HG02759 (cell line): ENCODE measurements around the gene CTDSPL.
"Not testable (repeated sequence)": the region's sequence is repeated elsewhere in the genome, so short reads cannot be mapped to it uniquely, and the experiment has no call there.

Experiments used
- ATAC-seq: cut with Tn5 transposase; IDR thresholded peaks from one replicate; pipeline ENCODE4 v1.9.1; 2021; ENCODE audit warnings: mild to moderate bottlenecking, moderate library complexity; ENCODE audit not compliant: unreplicated experiment

Gene CTDSPL

GRCh38 chr3:37984051-37984450 lies 122.4 kb downstream of the CTDSPL start:
- no peak for ATAC-seq

- no peak for ATAC-seq
Observed at GRCh38 chr3:37984596-37984995, 122.9 kb downstream of the CTDSPL start.

DNA sequence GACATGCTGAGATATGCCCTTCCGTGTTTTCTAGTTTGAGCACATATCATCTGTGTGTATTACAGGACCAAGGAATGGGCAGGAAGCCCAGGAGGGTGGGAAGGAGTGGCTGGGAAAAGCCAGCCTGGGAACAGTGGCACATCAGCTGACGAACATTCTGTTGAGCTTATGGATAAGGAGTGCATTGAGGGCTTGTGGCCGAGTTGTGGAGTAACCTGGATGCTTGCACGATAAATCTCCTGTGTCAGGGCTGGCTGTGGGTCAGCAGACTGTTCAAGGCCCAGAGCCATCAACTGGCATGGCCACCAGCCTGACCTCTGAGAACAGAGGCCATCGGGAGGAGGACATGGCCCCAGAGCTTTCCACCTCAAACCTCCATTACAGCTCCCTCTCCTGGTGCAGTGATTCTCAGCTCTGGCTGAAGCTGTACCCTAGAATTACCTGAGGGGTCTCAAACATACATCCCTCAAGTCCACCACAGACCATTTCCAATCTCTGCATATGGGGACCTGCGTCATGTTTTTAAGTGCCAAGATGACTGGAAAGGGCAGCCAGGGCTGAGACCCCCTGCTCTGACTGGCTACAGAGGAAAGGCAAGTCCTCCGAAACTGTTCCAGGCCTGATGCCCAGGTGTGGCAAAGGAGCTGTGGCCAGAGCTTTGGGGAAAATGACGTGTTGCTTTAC lies 124.1 kb downstream of the CTDSPL start:
- ATAC-seq, result no peak

DNA sequence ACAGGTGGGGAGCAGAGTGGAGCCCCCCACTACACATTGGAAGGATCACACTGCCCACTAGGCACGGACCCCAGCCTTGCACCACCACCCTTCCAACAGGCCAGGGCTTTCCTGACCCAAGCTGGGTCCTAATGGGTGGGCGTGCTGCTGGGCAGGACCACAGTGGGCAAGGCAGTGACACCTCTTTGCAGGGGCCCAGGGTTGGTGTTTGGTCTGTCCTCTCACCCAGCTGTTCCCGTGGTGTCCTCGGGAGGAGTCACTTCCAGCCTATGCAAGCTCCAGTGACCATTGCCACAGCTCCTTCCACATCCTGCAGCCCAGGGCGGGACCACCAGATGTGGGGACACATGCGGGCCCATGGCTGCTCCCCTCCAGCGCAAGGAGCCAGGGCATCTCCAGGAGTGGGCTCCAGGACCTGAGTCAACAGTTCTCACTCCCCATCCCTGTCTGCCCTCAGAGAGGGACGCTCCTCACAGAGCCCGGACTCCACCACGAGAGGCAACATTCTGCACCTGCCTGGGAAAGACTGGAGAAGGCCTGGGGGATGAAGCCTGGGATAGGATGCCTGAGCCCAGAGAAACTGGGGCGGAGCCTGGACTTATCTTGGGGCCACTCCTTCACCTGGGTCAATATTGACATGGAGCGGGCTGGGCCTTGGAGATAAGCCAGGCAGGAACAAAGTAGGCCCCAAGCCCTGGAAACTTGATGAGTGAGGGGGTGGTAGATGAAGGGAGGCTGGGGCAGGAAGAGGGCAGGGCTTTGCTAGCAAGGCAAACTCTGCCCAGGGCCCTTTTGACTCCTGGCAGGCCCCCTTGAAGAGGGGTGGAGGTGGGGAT lies 125.0 kb downstream of the CTDSPL start:
- no peak for ATAC-seq

DNA sequence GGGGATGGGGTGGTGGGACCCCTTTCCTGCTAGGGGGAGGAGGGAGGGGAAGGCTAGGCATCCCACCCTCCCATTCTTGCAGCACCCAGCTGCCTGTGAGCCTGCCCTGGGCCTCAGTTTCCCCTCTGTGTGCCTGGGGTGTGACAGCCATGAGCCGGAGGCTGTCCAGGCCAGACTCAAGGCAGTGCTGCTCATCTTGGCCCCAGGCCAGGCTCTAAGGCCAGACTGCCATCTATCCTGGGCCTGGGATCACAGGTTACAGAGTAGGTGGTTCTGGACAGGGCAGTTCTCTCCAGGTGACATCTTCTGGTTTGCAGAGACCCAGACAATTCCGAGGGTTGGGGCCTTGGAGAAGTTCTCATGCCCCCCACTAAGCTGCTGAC lies 125.6 kb downstream of the CTDSPL start:
- no peak for ATAC-seq

- ATAC-seq, result no peak
Observed at GRCh38 chr3:37987751-37988179, 126.1 kb downstream of the CTDSPL start.

DNA sequence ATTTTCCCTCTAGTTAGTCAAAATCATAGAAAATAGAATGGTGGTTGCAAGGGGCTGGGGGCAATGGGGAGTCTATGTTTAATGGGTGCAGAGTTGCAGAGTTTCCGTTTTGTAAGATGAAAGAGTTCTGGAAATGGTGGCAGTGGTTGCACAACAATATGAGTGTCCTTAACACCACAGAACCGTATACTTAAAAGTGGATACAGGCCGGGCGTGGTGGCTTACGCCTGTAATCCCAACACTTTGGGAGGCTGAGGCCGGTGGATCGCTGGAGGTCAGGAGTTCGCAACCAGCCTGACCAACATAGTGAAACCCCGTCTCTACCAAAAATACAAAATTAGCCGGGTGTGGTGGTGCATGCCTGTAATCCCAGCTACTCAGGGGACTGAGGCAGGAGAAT lies 126.7 kb downstream of the CTDSPL start:
- not testable (repeated sequence) for ATAC-seq

DNA sequence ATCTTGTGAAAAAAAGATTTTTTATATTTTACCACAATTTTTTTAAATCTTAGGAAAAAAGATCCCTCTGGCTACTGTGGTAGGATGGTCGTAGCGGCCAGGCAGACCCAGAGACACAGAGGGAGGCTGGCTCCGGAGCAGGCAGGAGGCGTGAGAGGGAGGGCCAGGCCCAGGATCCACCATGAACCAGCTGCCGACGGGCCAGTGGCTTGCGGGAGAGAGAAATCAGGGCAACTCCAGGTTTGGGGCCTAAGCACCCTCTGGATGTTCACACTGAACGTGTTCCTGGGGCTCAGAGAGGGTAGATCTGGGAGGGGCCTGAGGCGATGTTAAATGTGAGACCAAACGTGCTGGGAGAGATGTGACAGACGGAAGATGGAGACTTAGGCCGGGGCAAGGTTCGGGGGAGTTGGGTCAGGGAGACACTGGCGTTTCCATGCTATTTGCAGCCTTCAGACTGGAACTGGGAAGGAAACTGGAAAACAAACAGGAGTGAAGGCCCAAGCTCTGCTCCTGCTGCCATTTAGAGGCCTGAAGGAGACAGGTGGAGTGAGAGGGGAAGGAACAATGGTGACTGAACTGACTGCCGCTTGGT lies 127.3 kb downstream of the CTDSPL start:
- no peak for ATAC-seq

DNA sequence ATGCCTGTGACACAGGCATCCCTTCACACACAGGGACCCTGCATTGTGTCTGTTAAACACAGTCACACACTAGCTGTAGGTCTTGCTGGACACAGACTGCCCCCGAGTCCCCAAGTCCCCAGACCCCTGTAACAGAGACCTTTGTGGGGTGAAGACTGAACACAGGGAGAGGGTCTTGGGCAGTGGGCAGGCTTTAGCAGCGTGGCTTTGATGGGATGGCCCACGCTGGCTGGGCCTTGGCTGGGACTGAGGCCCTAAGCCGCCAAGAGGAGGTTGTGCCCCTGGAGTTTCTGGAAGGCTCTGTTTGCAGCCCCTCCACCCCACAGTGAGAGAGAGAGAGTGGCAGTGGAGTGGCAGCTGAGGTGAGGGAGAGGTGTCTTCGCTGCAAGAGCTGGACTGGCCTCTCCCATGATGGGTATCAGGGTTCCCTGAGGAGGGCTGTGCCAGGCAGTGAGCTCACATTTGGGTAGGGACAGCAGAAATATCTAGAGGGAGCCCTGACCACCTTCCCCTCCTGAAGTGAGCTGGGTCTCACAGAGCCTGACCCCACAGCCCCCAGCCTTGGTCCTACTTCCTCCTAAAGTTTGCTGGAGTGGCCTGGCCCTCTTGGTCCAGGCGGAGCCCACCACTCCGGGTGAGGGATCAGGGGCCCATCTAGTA lies 128.3 kb downstream of the CTDSPL start:
- ATAC-seq, result no peak

DNA sequence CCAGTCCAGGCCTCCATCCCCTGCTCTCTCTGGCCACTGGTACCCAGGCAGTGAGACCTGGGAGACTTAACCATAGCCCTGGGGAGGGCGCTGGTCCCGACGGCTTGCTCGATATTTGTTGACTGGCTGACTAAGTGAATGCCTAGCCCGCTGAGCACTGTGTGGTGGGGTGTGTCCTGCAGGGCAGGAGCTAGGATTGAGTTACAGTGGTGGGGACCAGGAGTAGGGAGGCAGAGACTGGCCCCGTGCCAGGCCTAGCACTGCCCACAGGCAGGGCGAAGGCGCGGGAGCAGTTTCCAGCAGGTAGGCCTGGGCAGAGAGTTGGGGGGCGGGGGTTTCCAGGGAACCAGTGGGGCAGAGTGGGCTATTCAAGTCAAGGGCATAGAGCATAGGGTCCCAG lies 128.8 kb downstream of the CTDSPL start, which contains the start of gene VILL:
TSS of gene VILL (plus strand) at position 260 of the 400 bp plus-strand sequence. CDS start 2,887 bp downstream, outside the sequence.
- no peak for ATAC-seq

DNA sequence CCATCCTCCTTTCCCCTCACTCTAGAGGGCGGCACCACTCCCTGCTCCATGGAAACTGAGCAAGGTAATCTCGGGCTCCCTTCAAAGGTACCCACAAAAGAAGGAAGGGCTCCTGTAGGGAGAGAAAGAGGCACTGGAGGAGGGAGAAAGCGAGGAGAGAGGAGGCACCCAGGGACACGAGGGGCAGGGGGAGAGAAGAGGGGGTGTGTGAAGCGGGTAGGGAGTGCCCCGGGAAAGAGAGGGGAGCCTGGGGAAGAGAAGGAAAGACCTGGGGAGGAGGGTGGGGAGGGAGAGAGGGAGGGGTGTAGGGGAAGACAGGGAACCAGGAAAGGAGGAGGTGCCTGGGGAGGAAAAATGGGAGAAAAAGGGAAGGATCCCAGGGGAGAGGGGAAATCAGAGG lies 129.4 kb downstream of the CTDSPL start:
- no peak for ATAC-seq

DNA sequence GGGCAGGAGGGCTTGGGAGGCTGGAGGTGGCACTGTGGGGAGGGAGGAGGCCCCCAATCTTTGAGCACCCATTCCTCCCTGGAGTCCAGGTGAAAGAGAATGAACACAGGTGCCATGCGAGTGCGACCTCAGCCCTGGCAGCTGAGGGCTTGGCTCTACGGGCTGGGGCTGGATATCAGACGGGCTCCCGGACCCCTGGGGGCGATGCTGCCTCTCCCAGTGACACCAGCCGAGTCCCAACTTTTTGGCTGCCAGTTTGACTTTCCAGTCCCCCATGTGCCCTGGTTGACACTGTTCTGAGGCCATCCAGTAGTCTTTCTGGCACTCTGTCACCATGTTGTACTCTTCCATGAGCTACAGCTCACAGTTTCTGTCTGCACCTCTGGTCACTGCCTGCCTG lies 130.1 kb downstream of the CTDSPL start:
- no peak for ATAC-seq

DNA sequence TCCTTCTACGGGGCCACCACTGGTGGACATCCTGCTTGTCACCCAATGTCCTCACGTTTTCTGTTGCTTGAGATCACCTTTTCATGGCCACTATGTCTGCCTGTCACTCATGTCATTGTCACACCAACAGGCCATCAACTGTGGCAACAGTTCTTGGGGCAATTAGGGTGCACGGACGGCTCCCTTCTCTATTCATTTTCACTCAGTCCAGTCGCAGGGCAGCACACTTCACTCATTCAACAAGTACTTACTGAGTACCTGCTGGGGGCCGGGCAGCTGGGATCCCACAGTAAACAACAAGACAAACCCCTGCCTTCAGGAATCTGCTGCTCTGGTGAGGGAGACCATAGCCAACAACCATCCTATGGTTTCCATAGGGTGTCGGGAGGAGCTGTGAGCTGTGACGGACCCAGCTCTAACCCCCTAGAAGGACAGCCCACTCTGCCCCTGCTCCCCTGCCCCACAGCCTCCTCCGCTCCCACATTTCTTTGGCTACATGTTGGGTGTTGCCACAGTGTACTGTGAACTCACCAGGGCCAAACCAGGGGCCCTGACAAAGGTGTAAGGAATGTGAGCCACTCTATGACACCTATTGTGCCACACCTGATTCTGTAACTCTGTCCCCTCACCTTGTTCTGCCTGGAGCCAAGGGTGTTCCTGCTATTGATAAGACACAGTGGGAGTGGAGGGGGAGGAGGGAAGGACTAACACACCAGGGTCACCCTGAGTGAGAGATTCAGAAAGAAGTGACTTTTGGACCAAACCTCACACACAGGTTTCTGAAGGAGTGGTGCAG lies 130.8 kb downstream of the CTDSPL start:
- no peak for ATAC-seq

DNA sequence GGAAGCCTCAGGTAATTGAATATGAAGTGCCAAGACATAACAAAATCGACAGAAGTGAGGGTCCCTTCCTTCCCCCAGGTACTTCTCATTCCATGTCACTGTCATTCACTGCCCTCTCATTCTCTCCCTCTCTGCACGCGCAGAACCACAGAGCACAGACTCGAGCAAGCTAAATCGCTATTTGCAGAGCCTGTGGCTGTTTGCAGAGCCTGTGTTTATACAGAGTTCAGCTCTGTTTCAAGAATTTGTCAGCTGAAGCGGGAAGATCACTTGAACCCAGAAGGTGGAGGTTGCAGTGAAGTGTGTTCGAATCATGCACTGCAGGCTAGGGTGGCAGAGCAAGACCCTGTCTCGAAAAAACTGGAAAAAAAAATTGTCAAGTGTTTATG lies 131.4 kb downstream of the CTDSPL start:
- ATAC-seq, result no peak

DNA sequence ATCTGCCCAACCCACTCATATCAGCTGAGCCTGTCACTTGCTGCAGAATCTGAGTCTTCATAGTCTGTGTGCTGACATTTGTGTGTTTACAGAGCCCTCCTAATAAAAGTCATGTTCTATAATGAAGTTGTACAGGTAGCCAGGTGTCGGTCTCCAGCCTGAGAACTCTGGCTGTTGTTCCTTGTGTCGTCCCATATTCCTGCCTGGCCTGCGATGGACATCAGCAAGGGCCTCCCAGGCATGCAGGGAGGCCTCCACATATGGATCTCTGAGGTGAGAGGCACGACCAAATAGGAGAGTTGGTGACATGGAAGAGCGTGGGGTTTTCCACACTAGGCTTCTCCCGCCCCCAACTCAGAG lies 131.8 kb downstream of the CTDSPL start:
- no peak for ATAC-seq

DNA sequence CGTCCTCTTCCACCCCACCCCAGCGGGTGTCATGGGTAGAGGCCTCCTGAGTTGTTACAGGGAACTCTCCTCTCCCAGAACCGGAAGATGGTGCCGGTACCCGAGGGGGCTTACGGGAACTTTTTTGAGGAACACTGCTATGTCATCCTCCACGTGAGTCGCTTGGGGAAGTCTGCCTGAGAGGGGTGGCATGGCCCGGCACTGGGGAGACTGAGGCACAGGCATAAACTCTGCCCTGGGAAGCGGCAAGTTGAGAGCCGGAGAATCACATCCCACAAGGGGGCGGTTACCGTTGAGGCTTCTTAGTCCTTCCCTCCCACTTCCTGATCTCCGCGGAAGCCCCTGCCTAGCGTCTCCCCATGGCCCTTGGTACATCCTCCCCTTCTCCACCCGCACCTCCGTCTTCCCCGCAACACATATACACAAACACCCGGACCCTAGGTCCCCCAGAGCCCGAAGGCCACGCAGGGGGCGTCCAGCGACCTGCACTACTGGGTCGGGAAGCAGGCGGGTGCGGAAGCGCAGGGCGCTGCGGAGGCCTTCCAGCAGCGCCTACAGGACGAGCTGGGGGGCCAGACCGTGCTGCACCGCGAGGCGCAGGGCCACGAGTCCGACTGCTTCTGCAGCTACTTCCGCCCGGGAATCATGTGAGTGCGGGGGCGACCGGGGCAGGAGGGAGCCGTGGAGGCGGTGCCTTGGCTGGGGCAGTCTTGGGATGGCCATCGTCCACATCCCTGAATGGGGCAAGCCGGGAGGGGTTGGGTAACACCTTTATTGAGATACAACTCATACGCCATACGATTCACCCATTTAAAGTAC lies 132.3 kb downstream of the CTDSPL start:
- peak; percentile 65 for ATAC-seq

GRCh38 chr3:37994639-37994972 lies 132.9 kb downstream of the CTDSPL start:
- ATAC-seq, result no peak

- ATAC-seq, result no peak
Observed at GRCh38 chr3:37995652-37996641, 134.3 kb downstream of the CTDSPL start.
